ENCODE measurements around the gene ZBTB45.

ZBTB45 gene

GRCh38 chr19:58515259-58515658, 4.4 kb downstream of the ZBTB45 start:
- no peak overlapping the region for H3K4me3 ChIP-seq (ENCODE audit: low read length)
- no peak for TF ChIP-seq CTCF (conservative IDR thresholded peaks at IDR 0.05; ENCODE audit: low read depth, low read length)
- no peak for DNase-seq (ENCODE audit: low read depth)

GRCh38 chr19:58514564-58515022, 5.0 kb downstream of the ZBTB45 start:
- DNase-seq (ENCODE audit: low read depth), result no peak
- TF ChIP-seq CTCF (conservative IDR thresholded peaks at IDR 0.05; ENCODE audit: low read depth, low read length), result no peak
- H3K4me3 ChIP-seq (ENCODE audit: low read length), result peak overlapping the region; percentile 51

- DNase-seq (ENCODE audit: low read depth), result peak; percentile 53
- peak; percentile 76 for TF ChIP-seq CTCF (conservative IDR thresholded peaks at IDR 0.05; ENCODE audit: low read depth, low read length)
- H3K4me3 ChIP-seq (ENCODE audit: low read length), result peak overlapping the region; percentile 51
These were observed 5.7 kb downstream of the ZBTB45 start for GRCh38 chr19:58513694-58514563.

GRCh38 chr19:58513213-58513693, 6.4 kb downstream of the ZBTB45 start:
- no peak for DNase-seq (ENCODE audit: low read depth)
- no peak for TF ChIP-seq CTCF (conservative IDR thresholded peaks at IDR 0.05; ENCODE audit: low read depth, low read length)
- no peak overlapping the region for H3K4me3 ChIP-seq (ENCODE audit: low read length)

GRCh38 chr19:58511353-58512208, 8.0 kb downstream of the ZBTB45 start, which contains the start of gene SLC27A5:
Gene SLC27A5 (minus strand): TSS chr19:58511992. CDS start chr19:58511955, 37 bp downstream.
- no peak within 1 kb of the TSS for H3K4me3 ChIP-seq (ENCODE audit: low read length)

More at GRCh38 chr19:58511353-58512208, 8.0 kb downstream of the ZBTB45 start, which contains the start of gene SLC27A5:
- no peak for DNase-seq (ENCODE audit: low read depth)
- no peak for TF ChIP-seq CTCF (conservative IDR thresholded peaks at IDR 0.05; ENCODE audit: low read depth, low read length)

All from retinal pigment epithelial cell (primary cell).